DOHH2 (cell line): ENCODE results near the gene OR2K2.

Experiments
- EZH2phosphoT487 ChIP-seq: fragments of 200-600 bp; sonication (generic); IDR thresholded peaks from 2 replicates; pipeline ENCODE4 v1.6.1; 2017; ENCODE audit warnings: borderline replicate concordance, mild to moderate bottlenecking, antibody characterized with exemption, low read length, moderate library complexity, mixed read lengths
- TF ChIP-seq, protein P1 (sequence below): fragments of 200-600 bp; sonication (generic); IDR thresholded peaks from one replicate; pipeline ENCODE4 v1.5.1; 2014; ENCODE audit warnings: antibody characterized with exemption, mild to moderate bottlenecking, low read depth, low read length; ENCODE audit not compliant: poor library complexity, severe bottlenecking

DNA sequence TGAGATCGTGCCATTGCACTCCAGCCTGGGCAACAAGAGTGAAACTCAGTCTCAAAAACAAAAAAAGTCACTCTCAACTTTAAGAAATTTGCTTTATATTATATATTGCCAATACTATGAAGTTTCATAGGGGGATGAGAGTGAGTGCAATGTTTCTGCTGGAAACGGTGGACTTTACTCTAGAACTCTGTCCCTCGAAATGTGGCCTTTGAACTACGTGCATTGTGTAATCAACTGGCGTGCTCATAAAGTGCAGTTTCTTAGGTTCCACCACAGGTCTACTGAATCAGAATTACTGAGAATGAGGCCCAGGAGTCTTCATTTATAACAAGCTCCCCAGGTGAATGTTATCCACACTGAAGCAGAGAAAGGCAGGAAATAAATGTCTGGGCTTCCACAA lies 24.1 kb downstream of the OR2K2 start:
- TF ChIP-seq, protein P1, sequence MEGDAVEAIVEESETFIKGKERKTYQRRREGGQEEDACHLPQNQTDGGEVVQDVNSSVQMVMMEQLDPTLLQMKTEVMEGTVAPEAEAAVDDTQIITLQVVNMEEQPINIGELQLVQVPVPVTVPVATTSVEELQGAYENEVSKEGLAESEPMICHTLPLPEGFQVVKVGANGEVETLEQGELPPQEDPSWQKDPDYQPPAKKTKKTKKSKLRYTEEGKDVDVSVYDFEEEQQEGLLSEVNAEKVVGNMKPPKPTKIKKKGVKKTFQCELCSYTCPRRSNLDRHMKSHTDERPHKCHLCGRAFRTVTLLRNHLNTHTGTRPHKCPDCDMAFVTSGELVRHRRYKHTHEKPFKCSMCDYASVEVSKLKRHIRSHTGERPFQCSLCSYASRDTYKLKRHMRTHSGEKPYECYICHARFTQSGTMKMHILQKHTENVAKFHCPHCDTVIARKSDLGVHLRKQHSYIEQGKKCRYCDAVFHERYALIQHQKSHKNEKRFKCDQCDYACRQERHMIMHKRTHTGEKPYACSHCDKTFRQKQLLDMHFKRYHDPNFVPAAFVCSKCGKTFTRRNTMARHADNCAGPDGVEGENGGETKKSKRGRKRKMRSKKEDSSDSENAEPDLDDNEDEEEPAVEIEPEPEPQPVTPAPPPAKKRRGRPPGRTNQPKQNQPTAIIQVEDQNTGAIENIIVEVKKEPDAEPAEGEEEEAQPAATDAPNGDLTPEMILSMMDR: no peak
- no peak for TF ChIP-seq EZH2phosphoT487
